K562 (cell line): ENCODE data around the gene CDKN2AIPNL. TPM values are rescaled to one million over a fixed set of nuclear protein-coding genes. Genes with fewer than 3 reads are reported as not detected.

Experiments used
- ADNP ChIP-seq: fragments of 200-800 bp; sonication (Bioruptor generic); IDR thresholded peaks from 2 replicates; pipeline ENCODE4 v1.6.1; 2016; ENCODE audit warnings: missing genetic modification characterization, missing compliant biosample characterization
- C11orf30 ChIP-seq: fragments of 450-650 bp; IDR thresholded peaks from 2 replicates; pipeline ENCODE4 v1.6.1; 2016; ENCODE audit warnings: low read depth, mild to moderate bottlenecking
- CREB1 ChIP-seq, 2 experiments: sonication (generic) in 1 of 2; formaldehyde crosslinking in 1 of 2; IDR thresholded peaks; 2 replicates each; pipeline versions ENCODE4 v1.6.1 to v1.8.0; 2012 to 2022; ENCODE audit warnings: inconsistent platforms in 1 of 2, mild to moderate bottlenecking in 1 of 2, missing genetic modification reagents in 1 of 2, moderate library complexity in 1 of 2
- ELF2 ChIP-seq: fragments of 250-450 bp; sonication (Bioruptor Pico); IDR thresholded peaks from 2 replicates; pipeline ENCODE4 v1.5.0; 2021; ENCODE audit warnings: mild to moderate bottlenecking
- EP300 ChIP-seq: IDR thresholded peaks from 2 replicates; pipeline ENCODE4 v1.6.1; 2012; ENCODE audit warnings: low read length, improper control_type of control experiment
- EZH2 ChIP-seq: IDR thresholded peaks from 2 replicates; pipeline ENCODE4 v1.6.1; 2012; ENCODE audit warnings: low read depth, mild to moderate bottlenecking, inconsistent platforms, low read length, borderline replicate concordance
- MAFG ChIP-seq: fragments of 450-650 bp; conservative IDR thresholded peaks from 2 replicates; pipeline ENCODE4 v1.6.1; 2016; ENCODE audit warnings: missing genetic modification characterization, missing compliant biosample characterization
- NR2C1 ChIP-seq, 2 experiments: fragments of 450-650 bp; IDR thresholded peaks; 2 replicates each; pipeline ENCODE4 v1.6.1; 2017; ENCODE audit warnings: mild to moderate bottlenecking in 2 of 2, antibody characterized with exemption in 1 of 2, inconsistent platforms in 1 of 2, missing compliant biosample characterization in 1 of 2, missing genetic modification characterization in 1 of 2
- NRF1 ChIP-seq, 2 experiments: fragments of 450-650 bp; IDR thresholded peaks in 1 of 2; conservative IDR thresholded peaks in 1 of 2; 2 replicates each; pipeline ENCODE4 v1.6.1; 2014; ENCODE audit warnings: mild to moderate bottlenecking in 2 of 2
- RBFOX2 ChIP-seq: fragments of 200-400 bp; formaldehyde crosslinking; IDR thresholded peaks from 2 replicates; pipeline ENCODE4 v1.6.1; 2017; ENCODE audit warnings: low read depth, mild to moderate bottlenecking, low read length, moderate library complexity
- SMAD3 ChIP-seq: fragments of 450-650 bp; formaldehyde crosslinking; conservative IDR thresholded peaks from 2 replicates; pipeline ENCODE4 v1.4.0; 2020; ENCODE audit warnings: mild to moderate bottlenecking
- SMAD4 ChIP-seq: fragments of 250-450 bp; sonication (Bioruptor Pico); conservative IDR thresholded peaks from 2 replicates; pipeline ENCODE4 v1.8.0; 2021; ENCODE audit warnings: inconsistent platforms, mild to moderate bottlenecking, moderate library complexity
- SMC3 ChIP-seq: conservative IDR thresholded peaks from 2 replicates; pipeline ENCODE4 v1.6.1; 2011; ENCODE audit warnings: low read depth, low read length, improper control_type of control experiment; ENCODE audit not compliant: insufficient read depth
- SP1 ChIP-seq: sonication (generic); formaldehyde crosslinking; IDR thresholded peaks from 2 replicates; pipeline ENCODE4 v1.8.1; 2022; ENCODE audit warnings: mild to moderate bottlenecking, missing genetic modification reagents
- STAT5A ChIP-seq: IDR thresholded peaks from 2 replicates; pipeline ENCODE4 v1.6.1; 2012; ENCODE audit warnings: low read length, inconsistent platforms, borderline replicate concordance
- THAP12 ChIP-seq: fragments of 250-450 bp; sonication (Bioruptor Pico); IDR thresholded peaks from 2 replicates; pipeline ENCODE4 v1.9.0; 2021; ENCODE audit warnings: mild to moderate bottlenecking, inconsistent platforms
- TOE1 ChIP-seq, 2 experiments: fragments of 450-650 bp in 1 of 2; sonication (generic) in 1 of 2; formaldehyde crosslinking in 1 of 2; IDR thresholded peaks; 2 replicates each; pipeline versions ENCODE4 v1.7.1 to v1.8.0; 2016 to 2022; ENCODE audit warnings: borderline replicate concordance in 2 of 2, mild to moderate bottlenecking in 2 of 2, antibody characterized with exemption in 1 of 2, inconsistent platforms in 1 of 2, low read depth in 1 of 2, missing genetic modification reagents in 1 of 2, moderate library complexity in 1 of 2
- ZFP91 ChIP-seq: sonication (generic); formaldehyde crosslinking; IDR thresholded peaks from 2 replicates; pipeline ENCODE4 v1.8.0; 2022; ENCODE audit warnings: mild to moderate bottlenecking, missing genetic modification reagents
- ZNF24 ChIP-seq: fragments of 450-650 bp; IDR thresholded peaks from 2 replicates; pipeline ENCODE4 v1.6.1; 2016
- ZNF263 ChIP-seq: sonication (generic); formaldehyde crosslinking; IDR thresholded peaks from 2 replicates; pipeline ENCODE4 v1.8.0; 2022; ENCODE audit warnings: mild to moderate bottlenecking, missing genetic modification reagents, borderline replicate concordance
- polyA plus RNA-seq, 8 experiments: library from polyadenylated mRNA; depleted of rRNA in 4 of 8; stranded (reverse) in 5 of 8; unstranded in 3 of 8; fragments of >200 nt; fragmentation: Nextera tagmentation in 2 of 8; fragmentation: Illumina TruSeq in 1 of 8; extraction: Ambion mirVana in 2 of 8; extraction: Trizol in 1 of 8; gene quantifications; 2 replicates each; pipeline versions ENCODE4 v1.2.1 to v1.2.3, GENCODE V29; 2011 to 2014; ENCODE audit warnings: inconsistent platforms in 1 of 8, missing spikeins in 1 of 8
- total RNA-seq, 7 experiments: library from RNA; depleted of rRNA in 6 of 7; stranded (reverse); fragments of >200 nt in 6 of 7; fragmentation: Illumina TruSeq in 2 of 7; extraction: Trizol in 2 of 7; gene quantifications; 2 replicates each; pipeline versions ENCODE4 v1.2.1 to v1.2.3, GENCODE V29; 2011 to 2021; ENCODE audit warnings: low replicate concordance in 1 of 7
- TF ChIP-seq, protein P1 (sequence below): IDR thresholded peaks from 2 replicates; pipeline ENCODE4 v1.6.1; 2011; ENCODE audit warnings: borderline replicate concordance, low read depth, mild to moderate bottlenecking, moderate library complexity, low read length; ENCODE audit not compliant: insufficient read depth, poor library complexity, severe bottlenecking

CDKN2AIPNL gene
- total and polyA plus RNA-seq, 9 of the 15 experiments (the other 6 are each of a cell fraction or from before 2014, with no cell fraction given) = 19.9 to 46.9 (median 42.2) TPM

DNA sequence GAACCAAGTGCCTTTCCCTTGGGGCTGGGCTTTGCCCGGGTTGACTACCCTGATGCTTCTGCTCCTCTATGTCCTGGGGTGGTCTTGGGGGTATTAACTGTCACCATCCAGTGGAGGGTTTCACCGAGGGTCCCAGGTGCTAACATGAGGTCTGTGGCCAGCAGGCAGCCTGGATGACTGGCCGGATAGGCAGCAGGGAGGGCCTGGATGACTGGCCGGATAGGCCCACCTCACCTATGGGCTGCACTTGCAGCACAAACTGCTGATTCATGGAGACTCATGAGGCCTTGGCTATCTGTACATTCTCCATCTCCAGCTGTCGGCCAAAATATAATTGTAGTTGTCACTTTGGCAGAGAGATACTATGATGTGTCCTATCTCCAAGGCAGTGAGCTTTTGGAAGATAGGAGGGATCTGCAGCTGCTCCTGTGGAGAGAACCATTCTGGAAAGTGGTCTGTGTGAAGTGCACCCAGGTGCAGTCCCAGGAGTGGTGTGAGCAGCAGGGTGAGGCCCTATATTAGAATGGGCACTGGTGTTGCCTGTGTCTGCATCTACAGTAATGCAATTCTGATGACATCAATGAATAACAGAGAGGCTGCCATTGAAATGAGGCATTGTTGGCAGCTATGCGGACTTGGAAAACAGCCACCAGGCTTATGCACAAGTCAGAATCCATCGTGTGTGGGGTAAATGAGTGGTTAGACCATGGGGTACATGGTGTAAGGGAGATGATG lies 26.3 kb upstream of the CDKN2AIPNL start (continued):
- TF ChIP-seq, protein P1, sequence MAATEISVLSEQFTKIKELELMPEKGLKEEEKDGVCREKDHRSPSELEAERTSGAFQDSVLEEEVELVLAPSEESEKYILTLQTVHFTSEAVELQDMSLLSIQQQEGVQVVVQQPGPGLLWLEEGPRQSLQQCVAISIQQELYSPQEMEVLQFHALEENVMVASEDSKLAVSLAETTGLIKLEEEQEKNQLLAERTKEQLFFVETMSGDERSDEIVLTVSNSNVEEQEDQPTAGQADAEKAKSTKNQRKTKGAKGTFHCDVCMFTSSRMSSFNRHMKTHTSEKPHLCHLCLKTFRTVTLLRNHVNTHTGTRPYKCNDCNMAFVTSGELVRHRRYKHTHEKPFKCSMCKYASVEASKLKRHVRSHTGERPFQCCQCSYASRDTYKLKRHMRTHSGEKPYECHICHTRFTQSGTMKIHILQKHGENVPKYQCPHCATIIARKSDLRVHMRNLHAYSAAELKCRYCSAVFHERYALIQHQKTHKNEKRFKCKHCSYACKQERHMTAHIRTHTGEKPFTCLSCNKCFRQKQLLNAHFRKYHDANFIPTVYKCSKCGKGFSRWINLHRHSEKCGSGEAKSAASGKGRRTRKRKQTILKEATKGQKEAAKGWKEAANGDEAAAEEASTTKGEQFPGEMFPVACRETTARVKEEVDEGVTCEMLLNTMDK = no peak
- TF ChIP-seq C11orf30 = peak; percentile 99
- TF ChIP-seq EZH2 = no peak
- TF ChIP-seq SMC3 = no peak
- no peak for TF ChIP-seq ADNP (tag)
- peak; percentile 51; the same call in 1 of the 2 replicates for TF ChIP-seq SP1
- no peak for TF ChIP-seq ZNF24
- no peak for TF ChIP-seq SMAD3 (CRISPR knock-in tag)
- peak; percentile 83 for TF ChIP-seq EP300
- TF ChIP-seq CREB1 (IDR thresholded peaks at IDR 0.05) = peak; percentile 45
- TF ChIP-seq CREB1 (CRISPR knock-in tag; IDR thresholded peaks at IDR 0.05) = peak; percentile 46; the same call in 1 of the 2 replicates
- peak; percentile 83 for TF ChIP-seq STAT5A
- 0 out of 4 replicates have a peak, but pooled peaks of 1 of the 2 experiments have one; percentile 21 for TF ChIP-seq NRF1 (conservative IDR thresholded peaks at IDR 0.05 in 1 of 2, IDR thresholded peaks at IDR 0.05 in 1 of 2)
- peak; percentile 35; the same call in 1 of the 2 replicates for TF ChIP-seq ZFP91 (CRISPR knock-in tag)
- no peak for TF ChIP-seq ELF2 (CRISPR knock-in tag)
- TF ChIP-seq RBFOX2 = 0 out of 2 replicates have a peak, but pooled peaks have one; percentile 19
- no peak for TF ChIP-seq TOE1 (IDR thresholded peaks at IDR 0.05; ENCODE audit: borderline replicate concordance)
- 0 out of 2 replicates have a peak, but pooled peaks have one; percentile 33 for TF ChIP-seq TOE1 (CRISPR knock-in tag; IDR thresholded peaks at IDR 0.05; ENCODE audit: borderline replicate concordance, low read depth)
- no peak for TF ChIP-seq THAP12 (CRISPR knock-in tag)
- TF ChIP-seq MAFG (tag) = peak; percentile 99
- no peak; the same call in 1 of the 2 replicates for TF ChIP-seq ZNF263 (CRISPR knock-in tag)
- peak; percentile 70; the same call in 1 of the 2 replicates for TF ChIP-seq SMAD4 (CRISPR knock-in tag)
- no peak for TF ChIP-seq NR2C1 (IDR thresholded peaks at IDR 0.05)
- no peak for TF ChIP-seq NR2C1 (tag; IDR thresholded peaks at IDR 0.05)
